Measurements from ENCODE around the gene COA8.

Gene COA8

GRCh38 chr14:103538291-103539055 lies 24.3 kb upstream of the COA8 start:
- DNase-seq, result no peak

GRCh38 chr14:103539056-103539825 lies 23.5 kb upstream of the COA8 start:
- DNase-seq, result no peak

- no peak for DNase-seq
These were observed 21.7 kb upstream of the COA8 start for GRCh38 chr14:103540821-103541708.

GRCh38 chr14:103541709-103542604 lies 20.8 kb upstream of the COA8 start:
- DNase-seq, result no peak

GRCh38 chr14:103542605-103543088 lies 20.1 kb upstream of the COA8 start:
- no peak for DNase-seq

- DNase-seq, result no peak
These were observed 19.6 kb upstream of the COA8 start for GRCh38 chr14:103543140-103543539.

- DNase-seq, result no peak
These were observed 18.9 kb upstream of the COA8 start for GRCh38 chr14:103543721-103544387.

- DNase-seq, result peak; percentile 51
These were observed 18.2 kb upstream of the COA8 start for GRCh38 chr14:103544388-103545218.

GRCh38 chr14:103545219-103545914 lies 17.4 kb upstream of the COA8 start:
- no peak for DNase-seq

GRCh38 chr14:103545915-103546651 lies 16.7 kb upstream of the COA8 start:
- no peak for DNase-seq

GRCh38 chr14:103546652-103547454 lies 15.9 kb upstream of the COA8 start:
- peak; percentile 68 for DNase-seq

GRCh38 chr14:103547455-103547940 lies 15.3 kb upstream of the COA8 start:
- no peak for DNase-seq

GRCh38 chr14:103547941-103548462 lies 14.8 kb upstream of the COA8 start:
- no peak for DNase-seq

- no peak for DNase-seq
These were observed 14.1 kb upstream of the COA8 start for GRCh38 chr14:103548463-103549351.

- peak; percentile 66 for DNase-seq
These were observed 13.1 kb upstream of the COA8 start for GRCh38 chr14:103549361-103550311.

Measured in NCI-H1694 treated with DMSO at 0.1 percent for 48 hours (cell line).